SK-N-SH (cell line): Measurements from ENCODE around the gene KIF12. TPM values are rescaled to one million over a fixed set of nuclear protein-coding genes. Genes with fewer than 3 reads are reported as not detected.

ENCODE experiments used
- CTCF ChIA-PET: fragments of 300-600, 350-600 bp; formaldehyde crosslinking; extraction: SDS; loops from one replicate; lab custom pipeline; 2021; lab: Yijun Ruan, JAX
- POLR2A ChIA-PET: fragments of 350-600 bp; sonication (Branson Sonifier 250); formaldehyde crosslinking; extraction: SDS; loops from one replicate; lab custom pipeline; 2020; ENCODE audit warnings: antibody characterized with exemption, inconsistent platforms; lab: Yijun Ruan, JAX
- DNase-seq: peaks from one replicate; pipeline ENCODE4 v3.0.0; 2012
- H2AFZ ChIP-seq: fragments of 200-600 bp; sonication (generic); 2 replicates; pipeline ENCODE4 v1.8.1; 2016; ENCODE audit warnings: antibody characterized with exemption, mild to moderate bottlenecking, low read depth
- H3F3A ChIP-seq: fragments of 200-600 bp; sonication (generic); replicated peaks from 2 replicates; pipeline ENCODE3; 2016; ENCODE audit warnings: antibody characterized with exemption, mild to moderate bottlenecking; ENCODE audit not compliant: insufficient read depth
- H3K27ac ChIP-seq, 2 experiments: fragments of 200-500 bp in 1 of 2; fragments of 200-600 bp in 1 of 2; sonication (Bioruptor generic) in 1 of 2; sonication (generic), shearing (Covaris generic) in 1 of 2; 2 replicates each; pipeline versions ENCODE4 v1.5.1 to v1.6.1; 2014 to 2016; ENCODE audit warnings: low read depth in 2 of 2, inconsistent platforms in 1 of 2, low read length in 1 of 2, mild to moderate bottlenecking in 1 of 2, mixed read lengths in 1 of 2
- H3K27me3 ChIP-seq: fragments of 200-600 bp; sonication (generic), shearing (Covaris generic); 2 replicates; pipeline ENCODE4 v1.6.1; 2016; ENCODE audit warnings: mixed run types; ENCODE audit not compliant: insufficient read depth
- H3K36me3 ChIP-seq, 2 experiments: fragments of 200-500 bp in 1 of 2; fragments of 200-600 bp in 1 of 2; sonication (Bioruptor generic) in 1 of 2; sonication (generic) in 1 of 2; replicated peaks in 1 of 2; 2 replicates each; pipeline versions ENCODE3 to v1.5.1; 2014 to 2016; ENCODE audit warnings: low read length in 1 of 2, mild to moderate bottlenecking in 1 of 2; ENCODE audit not compliant: insufficient read depth in 2 of 2, control insufficient read depth in 1 of 2
- H3K4me1 ChIP-seq, 2 experiments: fragments of 200-500 bp in 1 of 2; fragments of 200-600 bp in 1 of 2; sonication (Bioruptor generic) in 1 of 2; sonication (generic), shearing (Covaris generic) in 1 of 2; 2 replicates each; pipeline versions ENCODE4 v1.5.1 to v1.6.1; 2014 to 2016; ENCODE audit warnings: low read depth in 1 of 2, low read length in 1 of 2, mixed run types in 1 of 2; ENCODE audit not compliant: insufficient read depth in 2 of 2, control insufficient read depth in 1 of 2
- H3K4me2 ChIP-seq: fragments of 200-600 bp; sonication (generic), shearing (Covaris generic); 2 replicates; pipeline ENCODE4 v1.6.1; 2017; ENCODE audit warnings: mixed run types
- H3K4me3 ChIP-seq, 2 experiments: fragments of 200-500 bp in 1 of 2; fragments of 200-600 bp in 1 of 2; sonication (Bioruptor generic) in 1 of 2; sonication (generic), shearing (Covaris generic) in 1 of 2; 2 replicates each; pipeline versions ENCODE4 v1.5.1 to v1.8.1; 2014 to 2016; ENCODE audit warnings: low read depth in 2 of 2, inconsistent platforms in 1 of 2, low read length in 1 of 2, mild to moderate bottlenecking in 1 of 2, mixed read lengths in 1 of 2, moderate library complexity in 1 of 2
- H3K79me2 ChIP-seq: fragments of 200-600 bp; sonication (generic); 2 replicates; pipeline ENCODE4 v1.8.1; 2017; ENCODE audit warnings: mild to moderate bottlenecking; ENCODE audit not compliant: insufficient read depth
- H3K9ac ChIP-seq: fragments of 200-600 bp; sonication (generic); 2 replicates; pipeline ENCODE4 v1.6.1; 2017; ENCODE audit warnings: mixed run types
- H3K9me2 ChIP-seq: fragments of 200-600 bp; sonication (generic); 2 replicates; pipeline ENCODE4 v1.6.1; 2017; ENCODE audit warnings: mixed run types
- H3K9me3 ChIP-seq: fragments of 200-600 bp; sonication (generic); 2 replicates; pipeline ENCODE4 v1.6.1; 2017; ENCODE audit warnings: mixed run types, mild to moderate bottlenecking, moderate library complexity
- H4K20me1 ChIP-seq: fragments of 200-600 bp; sonication (generic); 2 replicates; pipeline ENCODE4 v1.6.1; 2017; ENCODE audit warnings: mild to moderate bottlenecking, mixed run types; ENCODE audit not compliant: insufficient read depth
- ELF1 ChIP-seq: IDR thresholded peaks from 2 replicates; pipeline ENCODE4 v1.4.0; 2012
- MEF2A ChIP-seq: IDR thresholded peaks from 2 replicates; pipeline ENCODE4 v1.4.0; 2012; ENCODE audit warnings: low read depth, borderline replicate concordance
- NRF1 ChIP-seq: IDR thresholded peaks from 2 replicates; pipeline ENCODE4 v1.6.1; 2012; ENCODE audit warnings: low read depth, mild to moderate bottlenecking, low read length
- RAD21 ChIP-seq: IDR thresholded peaks from 2 replicates; pipeline ENCODE4 v1.6.1; 2012; ENCODE audit warnings: mild to moderate bottlenecking, low read length
- RFX5 ChIP-seq: IDR thresholded peaks from 2 replicates; pipeline ENCODE4 v1.6.1; 2012; ENCODE audit warnings: mild to moderate bottlenecking, improper control_type of control experiment, low read length
- WGBS: methylation state at CpG from one replicate; pipeline ENCODE4 v1.1.6; 2017; ENCODE audit warnings: low lambda C conversion rate; 5-methylcytosine and 5-hydroxymethylcytosine counted together
- polyA plus RNA-seq, 3 experiments: library from polyadenylated mRNA; depleted of rRNA; stranded (reverse); fragments of >200 nt; gene quantifications; 2 replicates each; pipeline ENCODE4 v1.2.3, GENCODE V29; 2012
- TF ChIP-seq, protein P1 (sequence below): IDR thresholded peaks from 2 replicates; pipeline ENCODE4 v1.4.0; 2012; ENCODE audit warnings: low read depth, borderline replicate concordance
- TF ChIP-seq, protein P2 (sequence below): IDR thresholded peaks from 2 replicates; pipeline ENCODE4; 2012
- TF ChIP-seq, protein P3 (sequence below): fragments of 150-350 bp; IDR thresholded peaks from 2 replicates; pipeline ENCODE4 v1.6.1; 2016; ENCODE audit warnings: mild to moderate bottlenecking, low read depth, low read length
- TF ChIP-seq, protein P4 (sequence below): fragments of 150-350 bp; IDR thresholded peaks from 2 replicates; pipeline ENCODE4 v1.6.1; 2017; ENCODE audit warnings: antibody characterized with exemption, low read length, low read depth, borderline replicate concordance

The KIF12 gene
- polyA plus RNA-seq, 1 of the 3 experiments (the other 2 are of a cell fraction): 0.35 TPM

DNA sequence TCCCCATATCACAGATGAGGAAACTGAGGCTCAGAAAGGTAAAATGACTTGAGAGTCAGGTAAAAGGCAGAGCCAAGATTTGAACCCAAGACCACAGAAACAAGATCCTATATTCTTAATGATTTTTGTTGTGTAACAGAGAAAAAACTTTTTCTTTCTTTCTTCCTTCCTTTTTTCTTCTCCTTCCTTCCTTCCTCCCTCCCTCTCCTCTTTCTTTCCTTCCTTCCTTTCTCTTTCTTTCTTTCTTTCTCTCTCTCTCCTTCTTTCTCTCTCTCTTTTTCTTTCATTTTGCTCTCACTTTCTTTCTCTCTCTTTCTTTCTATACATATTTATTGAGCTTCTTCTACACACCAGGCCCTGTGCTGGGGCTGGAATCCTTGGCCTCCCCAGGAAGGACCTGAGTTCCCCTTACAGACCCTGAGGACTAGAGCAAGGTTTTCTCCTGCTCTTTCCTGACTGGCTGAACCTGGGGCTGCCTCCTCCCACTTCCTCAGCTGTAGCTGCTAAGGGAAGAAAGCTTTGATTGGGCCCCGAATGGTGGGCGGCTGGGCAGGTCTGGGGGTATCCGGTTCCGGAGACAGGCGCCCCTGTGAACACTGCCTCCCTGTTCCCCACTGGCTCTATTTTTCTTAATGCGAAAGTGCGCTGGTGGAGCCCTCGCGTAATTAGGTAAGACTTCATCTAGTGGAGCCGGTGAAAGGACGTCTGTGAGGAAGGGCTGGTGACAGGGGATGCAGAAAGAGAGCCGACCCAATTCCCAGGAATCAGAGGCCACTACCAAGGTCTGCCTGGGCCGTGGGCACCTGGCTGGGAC is 27.4 kb upstream of the KIF12 start:
- TF ChIP-seq, protein P1, sequence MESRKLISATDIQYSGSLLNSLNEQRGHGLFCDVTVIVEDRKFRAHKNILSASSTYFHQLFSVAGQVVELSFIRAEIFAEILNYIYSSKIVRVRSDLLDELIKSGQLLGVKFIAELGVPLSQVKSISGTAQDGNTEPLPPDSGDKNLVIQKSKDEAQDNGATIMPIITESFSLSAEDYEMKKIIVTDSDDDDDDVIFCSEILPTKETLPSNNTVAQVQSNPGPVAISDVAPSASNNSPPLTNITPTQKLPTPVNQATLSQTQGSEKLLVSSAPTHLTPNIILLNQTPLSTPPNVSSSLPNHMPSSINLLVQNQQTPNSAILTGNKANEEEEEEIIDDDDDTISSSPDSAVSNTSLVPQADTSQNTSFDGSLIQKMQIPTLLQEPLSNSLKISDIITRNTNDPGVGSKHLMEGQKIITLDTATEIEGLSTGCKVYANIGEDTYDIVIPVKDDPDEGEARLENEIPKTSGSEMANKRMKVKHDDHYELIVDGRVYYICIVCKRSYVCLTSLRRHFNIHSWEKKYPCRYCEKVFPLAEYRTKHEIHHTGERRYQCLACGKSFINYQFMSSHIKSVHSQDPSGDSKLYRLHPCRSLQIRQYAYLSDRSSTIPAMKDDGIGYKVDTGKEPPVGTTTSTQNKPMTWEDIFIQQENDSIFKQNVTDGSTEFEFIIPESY: no peak
- TF ChIP-seq RAD21: no peak
- H3K36me3 ChIP-seq: no peaks in the 10 kb centered on the region
- no peak for DNase-seq
- CTCF ChIA-PET: interaction anchor here (1.4 to 2.4 kb wide), 3 partner anchors 18 to 164 kb away, joined by 5 to 8 read pairs (median 6); no protein-coding TSS in a partner anchor
- H3K9me2 ChIP-seq: no peaks in the 10 kb centered on the region
- no peaks in the 10 kb centered on the region for H3K9me3 ChIP-seq
- POLR2A ChIA-PET: no interaction called here
- H3K4me3 ChIP-seq: no peak overlapping the region
- H3K4me1 ChIP-seq: no peaks in the 10 kb centered on the region; a peak in 1 of 4 replicates
- H2AFZ ChIP-seq: no peak overlapping the region
- 85% methylated on average over 12 of the region's 13 CpGs for WGBS
- no peaks in the 10 kb centered on the region for H4K20me1 ChIP-seq
- H3K4me2 ChIP-seq: no peak overlapping the region
- peaks cover 23% of the 10 kb centered on the region; the same call in 1 of the 2 replicates for H3K27me3 ChIP-seq
- no peaks in the 10 kb centered on the region for H3K79me2 ChIP-seq
- no peak overlapping the region for H3K9ac ChIP-seq
- H3F3A ChIP-seq: no peaks in the 10 kb centered on the region
- H3K27ac ChIP-seq: no peak overlapping the region

DNA sequence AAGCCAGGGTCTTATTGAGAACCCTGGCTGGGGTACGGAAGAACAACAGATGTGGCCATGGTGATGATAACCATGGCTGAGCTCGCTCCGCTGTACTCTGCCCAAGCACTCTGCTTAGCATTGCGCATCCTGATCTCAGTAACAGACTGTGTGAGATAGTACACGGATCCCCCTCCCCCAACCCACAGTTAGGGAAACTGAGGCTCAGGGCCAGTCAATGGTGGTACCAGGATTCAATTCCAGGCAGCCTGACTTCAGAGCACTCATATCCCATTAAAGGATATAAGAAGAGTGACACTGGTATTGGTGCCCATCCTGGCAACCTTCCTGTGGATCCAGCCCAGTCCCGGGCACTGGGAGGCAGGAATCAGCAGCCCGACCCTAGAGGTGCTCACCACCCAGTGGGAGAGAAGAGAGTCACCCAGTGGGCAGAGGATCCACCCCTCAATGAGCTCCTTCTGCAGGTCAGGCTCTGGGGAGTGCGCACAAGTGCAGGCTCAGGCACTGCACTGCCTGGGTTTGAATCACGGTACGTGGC is 26.5 kb upstream of the KIF12 start:
- WGBS: 95% methylated on average over 6 of the region's 10 CpGs
- no peaks in the 10 kb centered on the region for H3K9me3 ChIP-seq
- no peak overlapping the region for H3K27ac ChIP-seq
- no peaks in the 10 kb centered on the region for H4K20me1 ChIP-seq
- no peak overlapping the region for H3K4me2 ChIP-seq
- H3K4me3 ChIP-seq: no peak overlapping the region
- DNase-seq: no peak
- no peak overlapping the region for H3K9ac ChIP-seq
- H3F3A ChIP-seq: no peaks in the 10 kb centered on the region
- no peaks in the 10 kb centered on the region for H3K36me3 ChIP-seq
- no peak overlapping the region for H2AFZ ChIP-seq
- TF ChIP-seq NRF1: no peak
- TF ChIP-seq, protein P2, sequence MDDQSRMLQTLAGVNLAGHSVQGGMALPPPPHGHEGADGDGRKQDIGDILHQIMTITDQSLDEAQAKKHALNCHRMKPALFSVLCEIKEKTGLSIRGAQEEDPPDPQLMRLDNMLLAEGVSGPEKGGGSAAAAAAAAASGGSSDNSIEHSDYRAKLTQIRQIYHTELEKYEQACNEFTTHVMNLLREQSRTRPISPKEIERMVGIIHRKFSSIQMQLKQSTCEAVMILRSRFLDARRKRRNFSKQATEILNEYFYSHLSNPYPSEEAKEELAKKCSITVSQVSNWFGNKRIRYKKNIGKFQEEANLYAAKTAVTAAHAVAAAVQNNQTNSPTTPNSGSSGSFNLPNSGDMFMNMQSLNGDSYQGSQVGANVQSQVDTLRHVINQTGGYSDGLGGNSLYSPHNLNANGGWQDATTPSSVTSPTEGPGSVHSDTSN: no peak
- TF ChIP-seq, protein P3, sequence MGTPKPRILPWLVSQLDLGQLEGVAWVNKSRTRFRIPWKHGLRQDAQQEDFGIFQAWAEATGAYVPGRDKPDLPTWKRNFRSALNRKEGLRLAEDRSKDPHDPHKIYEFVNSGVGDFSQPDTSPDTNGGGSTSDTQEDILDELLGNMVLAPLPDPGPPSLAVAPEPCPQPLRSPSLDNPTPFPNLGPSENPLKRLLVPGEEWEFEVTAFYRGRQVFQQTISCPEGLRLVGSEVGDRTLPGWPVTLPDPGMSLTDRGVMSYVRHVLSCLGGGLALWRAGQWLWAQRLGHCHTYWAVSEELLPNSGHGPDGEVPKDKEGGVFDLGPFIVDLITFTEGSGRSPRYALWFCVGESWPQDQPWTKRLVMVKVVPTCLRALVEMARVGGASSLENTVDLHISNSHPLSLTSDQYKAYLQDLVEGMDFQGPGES: no peak
- TF ChIP-seq RFX5: no peak
- TF ChIP-seq, protein P4, sequence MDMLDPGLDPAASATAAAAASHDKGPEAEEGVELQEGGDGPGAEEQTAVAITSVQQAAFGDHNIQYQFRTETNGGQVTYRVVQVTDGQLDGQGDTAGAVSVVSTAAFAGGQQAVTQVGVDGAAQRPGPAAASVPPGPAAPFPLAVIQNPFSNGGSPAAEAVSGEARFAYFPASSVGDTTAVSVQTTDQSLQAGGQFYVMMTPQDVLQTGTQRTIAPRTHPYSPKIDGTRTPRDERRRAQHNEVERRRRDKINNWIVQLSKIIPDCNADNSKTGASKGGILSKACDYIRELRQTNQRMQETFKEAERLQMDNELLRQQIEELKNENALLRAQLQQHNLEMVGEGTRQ: no peak
- no peak for TF ChIP-seq MEF2A
- TF ChIP-seq ELF1: no peak
- no peaks in the 10 kb centered on the region; a peak in 1 of 4 replicates for H3K4me1 ChIP-seq
- H3K79me2 ChIP-seq: no peaks in the 10 kb centered on the region
- no peaks in the 10 kb centered on the region for H3K9me2 ChIP-seq
- ChIA-PET POLR2A (no interaction called here), CTCF (interaction anchor here (0.8 to 1.8 kb wide), 2 partner anchors 43 to 165 kb away, joined by 4 to 5 read pairs; no protein-coding TSS in a partner anchor)
- H3K27me3 ChIP-seq: peaks cover 18% of the 10 kb centered on the region; the same call in 1 of the 2 replicates
